Non-pigmented ciliary epithelial cell (primary cell): Measurements from ENCODE around the gene AKAIN1.

Source experiments
- DNase-seq: peaks from one replicate; pipeline ENCODE4 v3.0.0-alpha.2; 2010; ENCODE audit warnings: low read depth

The AKAIN1 gene

DNA sequence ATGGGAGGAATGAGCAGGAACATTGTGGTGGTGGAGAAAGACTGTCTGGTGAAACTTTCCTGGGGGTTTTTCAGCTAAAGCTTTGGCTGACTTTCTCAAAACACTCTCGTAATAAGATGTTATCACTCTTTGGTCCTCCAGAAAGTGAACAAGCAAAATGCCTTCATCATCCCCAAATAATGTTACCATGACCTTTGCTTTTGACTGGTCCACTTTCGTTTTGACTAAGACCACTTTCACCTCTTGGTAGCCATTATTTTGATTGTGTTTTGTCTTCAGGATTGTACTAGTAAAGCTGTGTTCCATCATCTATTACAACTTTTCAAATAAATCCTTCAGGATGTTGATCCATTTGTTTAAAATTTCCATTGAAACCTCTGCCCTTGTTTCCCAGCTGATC is 103.2 kb downstream of the AKAIN1 start:
- DNase-seq, result no peak
